ENCODE results near the gene SLC37A1. TPM values are rescaled to one million over a fixed set of nuclear protein-coding genes. Genes with fewer than 3 reads are reported as not detected.

The SLC37A1 gene
- total RNA-seq, 1 donor from 2014 or later = 28.9 TPM

GRCh38 chr21:42500736-42501135 is 12.9 kb upstream of the SLC37A1 start:
- no peak overlapping the region for H3K27ac ChIP-seq
- TF ChIP-seq, protein P1, sequence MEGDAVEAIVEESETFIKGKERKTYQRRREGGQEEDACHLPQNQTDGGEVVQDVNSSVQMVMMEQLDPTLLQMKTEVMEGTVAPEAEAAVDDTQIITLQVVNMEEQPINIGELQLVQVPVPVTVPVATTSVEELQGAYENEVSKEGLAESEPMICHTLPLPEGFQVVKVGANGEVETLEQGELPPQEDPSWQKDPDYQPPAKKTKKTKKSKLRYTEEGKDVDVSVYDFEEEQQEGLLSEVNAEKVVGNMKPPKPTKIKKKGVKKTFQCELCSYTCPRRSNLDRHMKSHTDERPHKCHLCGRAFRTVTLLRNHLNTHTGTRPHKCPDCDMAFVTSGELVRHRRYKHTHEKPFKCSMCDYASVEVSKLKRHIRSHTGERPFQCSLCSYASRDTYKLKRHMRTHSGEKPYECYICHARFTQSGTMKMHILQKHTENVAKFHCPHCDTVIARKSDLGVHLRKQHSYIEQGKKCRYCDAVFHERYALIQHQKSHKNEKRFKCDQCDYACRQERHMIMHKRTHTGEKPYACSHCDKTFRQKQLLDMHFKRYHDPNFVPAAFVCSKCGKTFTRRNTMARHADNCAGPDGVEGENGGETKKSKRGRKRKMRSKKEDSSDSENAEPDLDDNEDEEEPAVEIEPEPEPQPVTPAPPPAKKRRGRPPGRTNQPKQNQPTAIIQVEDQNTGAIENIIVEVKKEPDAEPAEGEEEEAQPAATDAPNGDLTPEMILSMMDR (IDR thresholded peaks at IDR 0.05) = no peak

DNA sequence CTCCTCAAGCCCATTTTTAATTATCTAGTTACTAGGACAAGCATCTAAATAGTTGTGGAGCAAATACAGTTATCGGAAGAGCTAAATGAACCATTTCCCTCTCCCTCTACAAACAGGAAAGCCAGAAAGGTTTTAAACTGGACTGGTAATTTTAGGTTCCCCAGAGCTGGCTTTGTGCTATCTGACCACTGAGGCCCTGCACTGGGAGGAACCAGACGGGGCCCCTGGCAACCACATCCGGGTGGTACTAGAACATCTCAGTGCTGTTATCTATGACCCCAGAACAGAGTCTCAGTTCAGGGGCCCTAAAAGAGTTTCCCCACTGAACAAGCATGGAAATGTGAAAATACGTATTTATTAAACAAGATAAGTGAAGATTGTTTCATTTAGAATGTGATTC is 9.9 kb upstream of the SLC37A1 start:
- TF ChIP-seq, protein P1 (IDR thresholded peaks at IDR 0.05) = no peak
- Histone ChIP-seq H3K4me1 (no peaks in the 10 kb centered on the region), H3K27me3 (ENCODE audit: low read depth) (no peaks in the 10 kb centered on the region), H3K9me3 (no peaks in the 10 kb centered on the region), H3K27ac (no peak overlapping the region), H3K4me3 (no peak overlapping the region), H3K36me3 (no peaks in the 10 kb centered on the region)
- ATAC-seq (no peak), DNase-seq (no peak)
- intact Hi-C loops (cut with DNase I) = no loop called here

More at GRCh38 chr21:42500736-42501135, 12.9 kb upstream of the SLC37A1 start:
- Histone ChIP-seq H3K4me1 (peaks cover 7% of the 10 kb centered on the region), H3K27me3 (ENCODE audit: low read depth) (no peaks in the 10 kb centered on the region), H3K36me3 (no peaks in the 10 kb centered on the region), H3K4me3 (no peak overlapping the region), H3K9me3 (no peaks in the 10 kb centered on the region)
- ATAC-seq (peak in 1 of 2 donors; percentile 6), DNase-seq (no peak)
- intact Hi-C loops (cut with DNase I) = no loop called here

- H3K27me3 ChIP-seq (ENCODE audit: low read depth) = no peaks in the 10 kb centered on the region
- DNase-seq (no peak), ATAC-seq (peak in 1 of 2 donors; percentile 46)
- no peaks in the 10 kb centered on the region for H3K9me3 ChIP-seq
- no peak overlapping the region for H3K27ac ChIP-seq
- H3K36me3 ChIP-seq = no peaks in the 10 kb centered on the region
- no peak overlapping the region for H3K4me3 ChIP-seq
- H3K4me1 ChIP-seq = no peaks in the 10 kb centered on the region
- intact Hi-C loops (cut with DNase I) = no loop called here
- TF ChIP-seq, protein P1 (IDR thresholded peaks at IDR 0.05) = no peak
Observed at GRCh38 chr21:42505090-42505726, 8.4 kb upstream of the SLC37A1 start.

GRCh38 chr21:42507418-42507817 is 6.2 kb upstream of the SLC37A1 start:
- no peaks in the 10 kb centered on the region for H3K9me3 ChIP-seq
- H3K27me3 ChIP-seq (ENCODE audit: low read depth) = no peaks in the 10 kb centered on the region
- no peaks in the 10 kb centered on the region for H3K4me1 ChIP-seq
- no peak overlapping the region for H3K27ac ChIP-seq
- TF ChIP-seq, protein P1 (IDR thresholded peaks at IDR 0.05) = no peak
- H3K36me3 ChIP-seq = no peaks in the 10 kb centered on the region
- intact Hi-C loops (cut with DNase I) = no loop called here
- ATAC-seq (no peak), DNase-seq (no peak)
- H3K4me3 ChIP-seq = no peak overlapping the region

DNA sequence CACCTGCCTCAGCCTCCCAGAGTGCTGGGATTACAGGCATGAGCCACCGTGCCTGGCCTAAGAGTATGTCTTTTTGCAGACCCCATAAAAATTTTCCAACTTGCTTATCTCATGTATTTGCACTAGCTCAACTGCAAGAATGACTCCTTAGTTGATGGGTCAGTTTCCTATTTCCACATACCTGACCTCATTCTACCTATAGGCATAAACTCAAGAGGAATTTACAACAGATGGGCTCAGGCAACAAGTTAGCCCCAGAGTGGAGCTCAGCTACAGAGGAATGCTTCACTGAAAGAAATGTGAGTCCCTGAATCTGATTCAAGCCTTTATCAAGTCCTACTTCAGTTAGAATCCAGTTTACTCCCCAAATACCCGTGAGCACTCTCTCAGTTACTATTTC is 5.3 kb upstream of the SLC37A1 start:
- TF ChIP-seq, protein P1 (IDR thresholded peaks at IDR 0.05) = no peak
- DNase-seq (no peak), ATAC-seq (no peak)
- H3K27ac ChIP-seq = no peak overlapping the region
- peaks cover 9% of the 10 kb centered on the region for H3K4me1 ChIP-seq
- intact Hi-C loops (cut with DNase I) = no loop called here
- no peaks in the 10 kb centered on the region for H3K27me3 ChIP-seq (ENCODE audit: low read depth)
- no peaks in the 10 kb centered on the region for H3K36me3 ChIP-seq
- no peaks in the 10 kb centered on the region for H3K9me3 ChIP-seq
- no peak overlapping the region for H3K4me3 ChIP-seq
